BLaER1 (cell line): ENCODE measurements around the gene POLR2J.
"Not testable (repeated sequence)": the region's sequence is repeated elsewhere in the genome, so short reads cannot be mapped to it uniquely, and the experiment has no call there.

ENCODE experiments used
- H3K27ac ChIP-seq: shearing (Covaris generic); formaldehyde crosslinking; 2 replicates; pipeline ENCODE4 v1.8.1; 2022
- H3K27me3 ChIP-seq: shearing (Covaris generic); formaldehyde crosslinking; 2 replicates; pipeline ENCODE4 v1.8.1; 2022
- H3K36me3 ChIP-seq: shearing (Covaris generic); formaldehyde crosslinking; 2 replicates; pipeline ENCODE4 v1.8.1; 2022
- H3K4me1 ChIP-seq: shearing (Covaris generic); formaldehyde crosslinking; 2 replicates; pipeline ENCODE4 v1.8.1; 2022
- H3K4me2 ChIP-seq: shearing (Covaris generic); formaldehyde crosslinking; 2 replicates; pipeline ENCODE4 v1.8.1; 2022
- H3K4me3 ChIP-seq: shearing (Covaris generic); formaldehyde crosslinking; 2 replicates; pipeline ENCODE4 v1.8.1; 2022
- H3K9ac ChIP-seq: shearing (Covaris generic); formaldehyde crosslinking; 2 replicates; pipeline ENCODE4 v1.8.1; 2022
- H3K9me3 ChIP-seq: shearing (Covaris generic); formaldehyde crosslinking; 2 replicates; pipeline ENCODE4 v1.8.1; 2022
- H4K20me1 ChIP-seq: shearing (Covaris generic); formaldehyde crosslinking; 2 replicates; pipeline ENCODE4 v1.8.1; 2022
- Cebpa-rat ChIP-seq: shearing (Covaris generic); IDR thresholded peaks from 2 replicates; pipeline ENCODE4 v1.8.1; 2022

The POLR2J gene

DNA sequence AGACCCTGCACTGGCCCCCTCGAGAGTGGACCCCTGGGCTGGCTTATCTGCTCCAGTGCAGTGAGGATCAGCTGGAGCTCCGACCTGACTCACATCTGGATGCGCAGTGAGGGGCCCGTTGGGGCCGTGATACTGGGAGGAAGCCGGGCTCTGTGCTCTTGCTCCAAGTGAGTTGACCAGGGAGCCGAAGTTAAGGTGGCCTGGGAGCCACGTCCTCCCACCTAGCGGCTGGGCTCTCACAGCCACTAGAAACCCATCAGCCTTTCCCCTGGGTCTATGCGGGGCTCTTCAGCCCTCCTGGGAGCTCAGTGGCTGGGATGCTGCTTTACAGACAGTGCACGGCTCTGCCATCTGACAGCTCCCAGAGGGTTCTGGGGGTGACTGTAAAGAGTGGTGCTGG lies 23.1 kb downstream of the POLR2J start:
- Histone ChIP-seq H3K27me3 (no peaks in the 10 kb centered on the region), H3K27ac (peak overlapping the region; percentile 78), H3K9me3 (no peaks in the 10 kb centered on the region), H4K20me1 (peaks cover 33% of the 10 kb centered on the region), H3K9ac (peak overlapping the region; percentile 36; the same call in 1 of the 2 replicates), H3K4me2 (peak overlapping the region; percentile 64), H3K36me3 (peaks cover 59% of the 10 kb centered on the region), H3K4me3 (peak overlapping the region; percentile 2; the same call in 1 of the 2 replicates), H3K4me1 (peaks cover 61% of the 10 kb centered on the region)
- TF ChIP-seq Cebpa-rat, result no peak

GRCh38 chr7:102454932-102455331 lies 23.8 kb downstream of the POLR2J start:
- H4K20me1 ChIP-seq, result peaks cover 40% of the 10 kb centered on the region
- peak overlapping the region; percentile 36; the same call in 1 of the 2 replicates for H3K9ac ChIP-seq
- not testable (repeated sequence) for H3K9me3 ChIP-seq, H3K27me3 ChIP-seq
- H3K27ac ChIP-seq, result peak overlapping the region; percentile 78
- H3K4me3 ChIP-seq, result peak overlapping the region; percentile 2; the same call in 1 of the 2 replicates
- H3K4me2 ChIP-seq, result peak overlapping the region; percentile 64
- H3K36me3 ChIP-seq, result peaks cover 58% of the 10 kb centered on the region
- peaks cover 64% of the 10 kb centered on the region for H3K4me1 ChIP-seq

DNA sequence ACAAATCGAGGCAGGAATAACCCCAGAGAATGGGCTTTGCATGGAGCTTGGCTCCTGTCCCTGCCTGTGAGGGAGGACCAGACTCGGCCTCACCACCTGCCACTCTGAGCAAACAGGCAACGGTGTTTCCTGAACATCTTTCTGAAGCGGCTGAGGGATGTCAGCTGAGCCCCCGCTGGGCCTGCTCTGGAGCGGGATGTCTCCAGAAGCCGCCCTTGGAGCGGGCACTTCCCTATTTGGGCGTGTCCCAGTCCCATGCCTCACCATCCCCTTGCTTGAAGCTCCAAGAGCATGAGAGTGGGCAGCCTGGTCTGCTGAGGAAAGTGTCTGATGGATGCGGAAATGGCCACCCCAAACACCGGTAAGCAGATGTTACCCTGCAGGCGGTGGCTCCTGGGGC lies 24.3 kb downstream of the POLR2J start:
- Histone ChIP-seq H3K4me2 (peak overlapping the region; percentile 64), H3K9me3 (no peaks in the 10 kb centered on the region), H3K36me3 (peaks cover 58% of the 10 kb centered on the region), H3K9ac (peak overlapping the region; percentile 36; the same call in 1 of the 2 replicates), H4K20me1 (peaks cover 41% of the 10 kb centered on the region), H3K4me3 (no peak overlapping the region; the same call in 1 of the 2 replicates), H3K4me1 (peaks cover 68% of the 10 kb centered on the region), H3K27me3 (no peaks in the 10 kb centered on the region), H3K27ac (peak overlapping the region; percentile 78)
- TF ChIP-seq Cebpa-rat, result no peak

GRCh38 chr7:102453319-102453718 lies 25.4 kb downstream of the POLR2J start:
- Histone ChIP-seq H3K4me2 (peak overlapping the region; percentile 2; the same call in 1 of the 2 replicates), H3K36me3 (peaks cover 58% of the 10 kb centered on the region), H3K4me3 (no peak overlapping the region), H3K9me3 (no peaks in the 10 kb centered on the region), H3K4me1 (peaks cover 69% of the 10 kb centered on the region), H4K20me1 (peaks cover 41% of the 10 kb centered on the region), H3K27ac (peak overlapping the region; percentile 78; the same call in 1 of the 2 replicates), H3K9ac (no peak overlapping the region), H3K27me3 (no peaks in the 10 kb centered on the region)
- TF ChIP-seq Cebpa-rat, result no peak

DNA sequence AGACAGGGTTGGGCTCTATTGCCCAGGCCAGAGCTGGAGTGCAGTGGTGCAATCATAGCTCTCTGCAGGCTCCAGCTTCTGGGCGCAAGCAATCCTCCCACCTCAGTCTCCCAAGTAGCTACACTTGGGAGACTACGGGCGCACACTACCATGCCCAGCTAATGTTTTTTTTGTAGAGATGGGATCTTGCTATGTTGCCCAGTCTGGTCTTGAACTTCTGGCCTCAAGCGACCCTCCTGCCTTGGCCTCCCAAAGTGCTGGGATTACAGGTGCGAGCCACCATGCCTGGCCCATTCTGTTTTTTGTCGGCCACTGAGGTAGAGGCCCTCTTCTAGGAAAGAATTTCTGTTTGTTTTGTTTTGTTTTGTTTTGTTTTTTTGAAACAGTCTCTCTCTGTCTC lies 26.3 kb downstream of the POLR2J start:
- peaks cover 58% of the 10 kb centered on the region for H3K36me3 ChIP-seq
- peaks cover 77% of the 10 kb centered on the region for H3K4me1 ChIP-seq
- no peak overlapping the region for H3K9ac ChIP-seq
- H3K4me2 ChIP-seq, result 0 out of 2 replicates have a peak overlapping the region, but pooled peaks have one; percentile 60
- H3K27ac ChIP-seq, result no peak overlapping the region
- no peaks in the 10 kb centered on the region for H3K9me3 ChIP-seq
- no peaks in the 10 kb centered on the region for H3K27me3 ChIP-seq
- H4K20me1 ChIP-seq, result peaks cover 41% of the 10 kb centered on the region
- no peak overlapping the region for H3K4me3 ChIP-seq
- TF ChIP-seq Cebpa-rat, result no peak

GRCh38 chr7:102451371-102452054 lies 27.2 kb downstream of the POLR2J start:
- Histone ChIP-seq H4K20me1 (peaks cover 40% of the 10 kb centered on the region), H3K9ac (peak overlapping the region; percentile 34; the same call in 1 of the 2 replicates), H3K27me3 (no peaks in the 10 kb centered on the region), H3K4me2 (peak overlapping the region; percentile 60), H3K4me3 (no peak overlapping the region), H3K36me3 (peaks cover 58% of the 10 kb centered on the region), H3K27ac (peak overlapping the region; percentile 62), H3K9me3 (no peaks in the 10 kb centered on the region), H3K4me1 (peaks cover 85% of the 10 kb centered on the region)
- no peak for TF ChIP-seq Cebpa-rat

GRCh38 chr7:102450242-102450641 lies 28.5 kb downstream of the POLR2J start:
- peaks cover 85% of the 10 kb centered on the region for H3K4me1 ChIP-seq
- H3K27me3 ChIP-seq, result no peaks in the 10 kb centered on the region
- peak overlapping the region; percentile 34; the same call in 1 of the 2 replicates for H3K9ac ChIP-seq
- H3K9me3 ChIP-seq, result no peaks in the 10 kb centered on the region
- H3K27ac ChIP-seq, result peak overlapping the region; percentile 56
- TF ChIP-seq Cebpa-rat, result no peak
- H4K20me1 ChIP-seq, result peaks cover 28% of the 10 kb centered on the region
- no peak overlapping the region for H3K4me3 ChIP-seq
- peak overlapping the region; percentile 60 for H3K4me2 ChIP-seq
- H3K36me3 ChIP-seq, result peaks cover 62% of the 10 kb centered on the region

- TF ChIP-seq Cebpa-rat, result no peak
- peaks cover 70% of the 10 kb centered on the region for H3K36me3 ChIP-seq
- H3K9ac ChIP-seq, result no peak overlapping the region
- peaks cover 84% of the 10 kb centered on the region for H3K4me1 ChIP-seq
- no peak overlapping the region for H3K4me2 ChIP-seq
- no peaks in the 10 kb centered on the region for H3K9me3 ChIP-seq
- H3K4me3 ChIP-seq, result no peak overlapping the region
- H4K20me1 ChIP-seq, result peaks cover 19% of the 10 kb centered on the region
- H3K27me3 ChIP-seq, result no peaks in the 10 kb centered on the region
- H3K27ac ChIP-seq, result no peak overlapping the region
These were observed 29.6 kb downstream of the POLR2J start for GRCh38 chr7:102449136-102449535.

DNA sequence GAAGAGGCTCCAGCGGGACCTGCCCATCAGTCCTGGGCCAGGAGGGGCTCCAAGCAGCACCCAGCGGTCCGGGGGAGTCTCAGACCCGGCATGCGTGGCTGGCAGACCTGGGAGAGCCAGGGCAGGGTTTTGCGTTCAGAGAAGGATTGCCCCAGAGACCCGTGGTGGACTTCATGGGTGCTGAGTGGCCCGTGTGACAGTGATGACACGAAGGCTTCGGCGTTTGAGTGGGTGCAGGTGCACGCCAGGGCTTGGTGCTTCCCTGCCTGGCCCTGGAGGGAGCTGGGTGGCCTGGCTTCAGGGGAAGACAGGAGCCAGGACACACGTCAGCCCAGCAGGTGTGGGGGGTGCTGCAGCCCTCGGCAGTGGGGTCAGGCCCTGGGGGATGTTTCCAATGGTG lies 31.4 kb downstream of the POLR2J start:
- Histone ChIP-seq H3K4me2 (peak overlapping the region; percentile 85; the same call in 1 of the 2 replicates), H3K27ac (peak overlapping the region; percentile 81), H3K4me3 (no peak overlapping the region), H3K9me3 (no peaks in the 10 kb centered on the region), H3K36me3 (peaks cover 83% of the 10 kb centered on the region), H3K9ac (0 out of 2 replicates have a peak overlapping the region, but pooled peaks have one; percentile 19), H4K20me1 (peaks cover 19% of the 10 kb centered on the region), H3K27me3 (no peaks in the 10 kb centered on the region), H3K4me1 (peaks cover 88% of the 10 kb centered on the region)
- no peak for TF ChIP-seq Cebpa-rat

GRCh38 chr7:102446387-102447156 lies 32.1 kb downstream of the POLR2J start:
- peaks cover 79% of the 10 kb centered on the region for H3K36me3 ChIP-seq
- H3K9me3 ChIP-seq, result no peaks in the 10 kb centered on the region
- peaks cover 15% of the 10 kb centered on the region for H4K20me1 ChIP-seq
- H3K4me3 ChIP-seq, result no peak overlapping the region
- peak overlapping the region; percentile 81 for H3K27ac ChIP-seq
- peak overlapping the region; percentile 85 for H3K4me2 ChIP-seq
- no peak for TF ChIP-seq Cebpa-rat
- no peaks in the 10 kb centered on the region for H3K27me3 ChIP-seq
- peaks cover 87% of the 10 kb centered on the region for H3K4me1 ChIP-seq
- 0 out of 2 replicates have a peak overlapping the region, but pooled peaks have one; percentile 70 for H3K9ac ChIP-seq
